Medulla oblongata (tissue), 1 donor: Measurements from ENCODE around the gene TRIM71.
"Not testable (repeated sequence)": the region's sequence is repeated elsewhere in the genome, so short reads cannot be mapped to it uniquely, and the experiment has no call there.

Experiments
- DNase-seq: peaks from one replicate; pipeline ENCODE4 v3.0.0-alpha.2; 2015; ENCODE audit errors: extremely low spot score

Gene TRIM71

GRCh38 chr3:32819551-32820348, 2.0 kb downstream of the TRIM71 start:
- no peak for DNase-seq

- DNase-seq: no peak
Measured at GRCh38 chr3:32820430-32820829, 2.6 kb downstream of the TRIM71 start.

GRCh38 chr3:32820971-32821685, 3.3 kb downstream of the TRIM71 start:
- DNase-seq: no peak

- DNase-seq: no peak
Measured at GRCh38 chr3:32821686-32822296, 4.0 kb downstream of the TRIM71 start.

- no peak for DNase-seq
Measured at GRCh38 chr3:32822609-32823498, 5.1 kb downstream of the TRIM71 start.

- DNase-seq: not testable (repeated sequence)
Measured at GRCh38 chr3:32823641-32824184, 5.9 kb downstream of the TRIM71 start.

GRCh38 chr3:32825601-32826375, 8.0 kb downstream of the TRIM71 start:
- no peak for DNase-seq

GRCh38 chr3:32831062-32831461, 13.3 kb downstream of the TRIM71 start:
- no peak for DNase-seq

GRCh38 chr3:32831791-32832190, 14.0 kb downstream of the TRIM71 start:
- no peak for DNase-seq

- no peak for DNase-seq
Measured at GRCh38 chr3:32832193-32832592, 14.4 kb downstream of the TRIM71 start.

GRCh38 chr3:32835049-32835371, 17.2 kb downstream of the TRIM71 start:
- DNase-seq: no peak

GRCh38 chr3:32835961-32836360, 18.2 kb downstream of the TRIM71 start:
- DNase-seq: no peak

GRCh38 chr3:32836601-32837000, 18.8 kb downstream of the TRIM71 start:
- no peak for DNase-seq

GRCh38 chr3:32837366-32837765, 19.6 kb downstream of the TRIM71 start:
- DNase-seq: no peak

- DNase-seq: no peak
Measured at GRCh38 chr3:32837789-32838188, 20.0 kb downstream of the TRIM71 start.

GRCh38 chr3:32839714-32840085, 21.9 kb downstream of the TRIM71 start:
- DNase-seq: no peak

GRCh38 chr3:32840086-32840841, 22.5 kb downstream of the TRIM71 start:
- DNase-seq: no peak

- DNase-seq: no peak
Measured at GRCh38 chr3:32841341-32841740, 23.5 kb downstream of the TRIM71 start.

- DNase-seq: no peak
Measured at GRCh38 chr3:32841867-32842470, 24.2 kb downstream of the TRIM71 start.

GRCh38 chr3:32842531-32842931, 24.7 kb downstream of the TRIM71 start:
- DNase-seq: no peak
